GM21390 (cell line): ENCODE measurements around the gene SYP.
"Not testable (repeated sequence)": the region's sequence is repeated elsewhere in the genome, so short reads cannot be mapped to it uniquely, and the experiment has no call there.

Experiments used
- ATAC-seq: cut with Tn5 transposase; IDR thresholded peaks from one replicate; pipeline ENCODE4 v1.9.1; 2021; ENCODE audit not compliant: unreplicated experiment

Gene SYP

DNA sequence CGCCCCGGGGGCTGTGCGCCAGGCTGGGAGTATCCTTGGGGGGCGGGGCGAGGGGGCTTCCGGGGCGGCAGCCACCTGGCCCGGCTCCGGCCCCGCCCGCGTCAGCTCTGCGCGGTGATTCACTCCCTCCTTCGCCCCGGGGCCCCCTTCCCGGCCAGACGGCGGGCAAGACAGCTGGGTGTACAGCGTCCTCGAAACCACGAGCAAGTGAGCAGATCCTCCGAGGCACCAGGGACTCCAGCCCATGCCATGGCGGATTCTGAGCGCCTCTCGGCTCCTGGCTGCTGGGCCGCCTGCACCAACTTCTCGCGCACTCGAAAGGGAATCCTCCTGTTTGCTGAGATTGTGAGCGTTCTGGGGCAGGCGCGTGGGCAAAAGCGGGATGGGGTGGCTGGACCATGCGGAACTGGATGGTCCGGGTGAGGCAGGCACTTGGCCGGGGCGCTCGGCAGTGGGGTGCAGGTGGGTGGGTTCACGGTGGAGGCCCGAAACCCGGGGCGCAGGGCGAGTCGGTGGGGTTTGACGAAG is 28.2 kb downstream of the SYP start, which contains the start of gene PLP2:
PLP2 (plus strand) TSS at position 147 of the 528 bp plus-strand sequence; CDS start at position 250, 103 bp downstream.
- ATAC-seq = peak; percentile 27

DNA sequence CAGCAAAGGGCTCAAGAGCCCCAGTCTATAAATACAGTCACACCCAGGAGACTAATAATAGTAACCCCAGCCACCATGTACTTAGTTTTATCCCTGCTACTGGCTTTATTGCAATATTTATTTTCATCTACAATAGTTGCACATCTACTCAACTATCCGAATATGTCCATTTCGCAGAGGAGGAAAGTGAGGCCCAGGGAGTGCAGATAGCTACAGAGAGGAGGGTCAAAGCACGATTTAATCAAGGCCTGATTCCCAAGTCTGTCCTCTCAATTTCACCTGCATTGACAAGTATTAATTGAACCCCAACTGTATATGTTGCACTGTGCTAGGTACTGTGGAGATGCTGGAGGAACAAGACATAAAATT is 32.3 kb downstream of the SYP start:
- ATAC-seq = no peak

DNA sequence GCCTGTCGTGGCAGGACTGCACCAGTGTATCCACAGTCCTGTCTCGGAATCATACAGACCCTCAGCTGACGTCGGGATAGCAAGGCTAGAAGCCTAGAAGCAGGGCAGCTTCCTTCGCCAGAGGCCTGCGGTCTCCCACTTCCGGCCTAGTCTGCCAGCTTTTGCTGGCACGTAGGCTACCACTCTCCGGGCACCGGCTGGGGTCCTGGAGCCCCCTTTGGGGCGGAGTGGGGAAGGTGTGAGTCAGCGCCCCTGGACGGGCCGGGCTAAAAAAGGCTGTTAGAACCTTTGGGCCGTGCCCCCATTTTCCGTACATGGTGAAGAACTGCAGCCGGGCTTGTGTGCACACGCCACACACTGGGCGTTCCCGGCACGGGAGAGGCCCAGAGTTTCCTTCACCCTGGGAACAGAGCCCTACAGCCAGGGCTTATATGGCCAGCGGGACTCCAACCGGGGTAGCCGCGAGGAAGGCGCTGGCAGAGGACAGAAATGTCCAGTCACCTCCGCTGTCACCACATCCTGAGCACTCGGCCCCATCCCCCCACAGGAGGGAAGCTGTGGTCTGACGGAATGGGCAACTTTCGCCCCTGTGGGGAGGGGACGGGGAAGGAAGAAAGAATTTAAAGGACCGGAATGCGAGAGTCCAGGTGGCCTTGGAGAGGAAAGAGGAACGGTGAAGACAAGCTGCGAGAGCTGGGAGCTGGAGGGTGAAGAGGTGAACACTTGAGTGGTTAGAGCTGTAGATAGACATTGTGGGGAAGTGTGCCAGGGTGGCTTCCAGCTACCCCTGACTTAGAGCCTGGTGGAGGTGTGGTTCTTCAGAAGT is 32.9 kb downstream of the SYP start:
- peak; percentile 24 for ATAC-seq

DNA sequence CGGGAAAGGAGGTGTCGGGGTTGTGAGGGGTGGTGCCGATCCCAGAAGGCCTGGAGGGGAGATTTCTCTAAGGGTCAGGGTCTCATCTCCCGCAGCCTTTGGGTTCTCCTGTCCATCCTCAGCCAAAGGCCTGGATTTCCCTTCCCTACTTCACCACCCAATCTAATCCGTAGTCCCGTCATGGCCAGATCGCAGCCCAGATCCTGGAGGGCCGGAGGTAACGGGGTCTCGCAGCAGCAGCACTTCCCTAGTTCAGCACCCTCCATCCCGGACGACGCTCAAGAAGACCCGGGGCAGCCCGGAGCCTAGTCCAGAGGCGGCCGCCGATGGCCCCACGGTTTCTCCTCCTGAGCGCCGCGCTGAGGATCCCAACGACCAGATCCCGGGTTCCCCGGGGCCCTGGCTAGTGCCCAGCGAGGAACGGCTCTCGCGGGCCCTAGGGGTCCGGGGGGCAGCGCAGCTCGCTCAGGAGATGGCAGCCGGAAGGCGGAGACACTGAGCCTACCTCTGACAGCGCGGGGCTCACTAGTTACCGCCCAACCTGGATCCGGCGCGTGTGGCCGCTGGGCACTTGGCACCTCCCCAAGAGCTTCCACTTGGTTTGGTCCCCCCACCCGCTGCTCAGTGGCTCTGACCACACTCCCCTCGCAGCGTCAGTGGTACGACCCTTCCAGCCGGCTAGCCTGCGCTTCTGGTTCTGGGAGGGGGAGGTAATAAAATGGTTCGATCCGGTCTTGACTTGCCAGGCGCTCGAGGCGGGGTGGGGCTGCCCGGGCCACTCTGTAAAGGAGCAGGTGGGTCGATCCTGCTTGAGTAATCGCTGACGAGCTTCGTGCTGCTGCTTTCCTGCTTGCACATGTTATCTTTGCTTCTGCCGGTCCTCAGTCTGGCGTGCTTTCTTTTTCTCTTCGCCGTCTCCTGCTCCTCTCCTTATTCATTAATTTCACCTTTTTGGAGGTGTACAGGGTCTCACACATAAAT is 33.8 kb downstream of the SYP start:
- ATAC-seq = peak; percentile 31

DNA sequence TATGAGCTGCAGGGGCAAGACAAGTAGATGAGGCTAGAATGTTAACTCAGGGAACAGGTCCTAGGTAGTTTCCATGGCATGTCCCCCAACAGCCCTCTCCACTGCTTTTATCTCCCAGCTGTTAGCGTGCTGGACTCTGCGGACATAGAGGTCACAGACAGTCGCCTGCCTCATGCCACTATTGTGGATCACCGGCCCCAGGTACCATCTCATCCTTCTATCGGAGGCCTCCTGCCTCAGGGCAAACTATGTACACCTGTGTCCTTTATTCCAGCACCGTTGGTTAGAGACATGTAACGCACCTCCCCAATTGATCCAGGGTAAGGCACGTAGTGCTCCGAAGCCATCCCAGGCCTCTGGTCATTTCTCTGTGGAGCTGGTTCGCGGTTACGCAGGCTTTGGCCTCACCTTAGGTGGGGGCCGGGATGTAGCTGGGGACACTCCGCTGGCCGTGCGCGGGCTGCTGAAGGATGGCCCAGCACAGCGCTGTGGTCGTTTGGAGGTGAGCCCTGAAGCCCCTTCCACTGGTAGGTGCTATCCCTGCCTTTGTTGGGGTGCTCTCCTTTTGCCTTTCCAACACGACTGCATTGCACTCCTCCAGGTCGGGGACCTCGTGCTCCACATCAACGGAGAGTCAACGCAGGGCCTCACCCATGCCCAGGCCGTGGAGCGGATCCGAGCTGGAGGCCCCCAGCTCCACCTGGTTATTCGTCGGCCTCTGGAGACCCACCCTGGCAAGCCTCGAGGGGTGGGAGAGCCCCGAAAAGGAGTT is 35.2 kb downstream of the SYP start:
- no peak for ATAC-seq

DNA sequence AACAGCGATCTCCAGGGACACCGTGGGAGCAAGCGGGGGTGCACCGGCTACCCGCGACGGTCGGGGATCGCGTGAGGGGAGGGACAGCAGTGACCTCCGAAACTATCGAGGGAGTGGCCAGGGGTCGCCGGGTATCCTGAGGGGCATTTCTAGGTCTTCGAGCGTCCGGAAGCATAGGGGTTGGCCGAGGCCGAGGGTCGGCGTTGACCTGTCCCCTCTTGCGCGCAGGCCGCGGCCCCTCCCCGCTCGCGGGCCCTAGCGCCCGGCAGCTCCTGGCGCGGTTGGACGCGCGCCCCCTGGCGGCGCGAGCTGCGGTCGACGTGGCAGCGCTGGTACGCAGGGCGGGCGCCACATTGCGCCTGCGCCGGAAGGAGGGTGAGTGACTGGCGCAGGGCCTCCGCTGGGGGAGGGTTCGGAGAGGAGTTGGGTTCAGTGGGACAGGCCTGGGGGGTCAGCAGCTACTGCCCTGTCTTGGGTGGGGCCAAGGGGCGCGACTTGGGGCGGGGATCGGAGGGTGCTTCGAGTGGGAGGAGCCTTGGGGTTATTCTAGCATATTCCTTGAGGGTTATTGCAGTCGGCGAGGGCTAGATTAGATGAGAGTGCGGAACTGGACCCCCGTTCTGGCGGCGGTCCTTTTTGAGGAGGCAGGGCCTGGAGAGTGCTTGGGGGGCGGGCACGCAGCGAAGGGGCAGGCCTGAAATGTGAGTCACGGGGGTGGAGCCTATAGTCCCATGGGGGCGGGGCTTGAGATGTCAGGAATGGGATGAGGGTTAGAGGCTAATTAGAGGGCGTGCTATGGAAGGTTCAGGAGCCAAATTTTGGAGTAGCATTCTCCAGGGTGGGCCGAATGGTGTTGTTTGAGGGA is 36.2 kb downstream of the SYP start:
- peak; percentile 50 for ATAC-seq

DNA sequence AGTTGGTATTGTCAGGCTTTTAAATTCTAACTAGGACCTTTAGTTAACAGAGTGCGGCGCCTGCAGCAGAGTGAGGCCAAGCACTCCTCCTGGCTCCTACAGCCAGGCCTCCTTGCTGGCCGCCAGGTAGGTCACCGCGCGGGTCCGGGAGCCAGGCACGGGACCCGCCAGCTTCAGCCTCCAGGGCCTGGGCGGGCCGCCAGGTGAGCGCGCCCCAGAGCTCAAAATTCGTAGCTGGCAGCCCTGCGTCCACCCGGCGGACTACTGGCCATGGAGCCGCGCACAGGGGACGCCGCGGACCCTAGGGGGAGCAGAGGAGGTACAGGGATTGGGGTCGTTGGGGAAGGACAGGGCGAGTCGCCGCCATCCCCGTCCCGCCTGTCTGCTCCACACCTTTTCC is 37.4 kb downstream of the SYP start, which contains the start of gene MAGIX:
MAGIX (plus strand) TSS at position 139 of the 400 bp plus-strand sequence; CDS start at position 271, 132 bp downstream.
- no peak for ATAC-seq

DNA sequence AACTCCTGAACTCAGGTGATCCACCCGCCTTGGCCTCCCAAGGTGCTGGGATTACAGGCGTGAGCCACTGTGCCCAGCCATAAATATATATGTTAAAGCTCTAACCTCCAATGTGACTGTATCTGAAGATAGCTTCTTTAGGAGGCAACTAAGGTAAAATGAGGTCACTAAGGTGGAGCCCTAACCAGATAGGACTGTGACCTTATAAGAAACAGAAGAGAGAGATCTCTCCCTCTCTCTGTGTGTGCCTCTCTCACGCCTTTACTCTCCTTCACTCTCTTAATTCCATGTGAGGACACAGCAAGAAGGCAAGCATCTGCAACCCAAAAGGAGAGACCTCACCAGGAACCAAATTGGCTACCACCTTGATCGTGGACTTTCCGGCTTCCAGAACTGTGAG is 38.4 kb downstream of the SYP start:
- no peak for ATAC-seq

DNA sequence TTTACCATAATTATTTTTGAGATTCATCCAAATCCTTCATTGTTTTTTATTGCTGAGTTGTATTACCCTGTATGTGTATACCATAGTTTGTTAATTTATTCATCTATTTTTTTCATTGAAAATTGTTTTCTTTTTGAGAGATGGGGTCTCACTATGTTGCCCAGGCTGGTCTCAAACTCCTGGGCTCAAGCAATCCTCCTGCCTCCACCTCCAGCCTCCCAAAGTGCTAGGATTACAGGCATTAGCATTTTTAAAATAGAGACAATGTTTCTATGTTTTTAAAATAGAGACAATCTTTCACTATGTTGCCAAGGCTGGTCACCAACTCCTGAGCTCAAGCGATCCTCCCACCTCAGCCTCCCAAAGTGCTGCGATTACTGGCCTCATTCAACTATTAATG is 39.1 kb downstream of the SYP start:
- ATAC-seq = no peak

DNA sequence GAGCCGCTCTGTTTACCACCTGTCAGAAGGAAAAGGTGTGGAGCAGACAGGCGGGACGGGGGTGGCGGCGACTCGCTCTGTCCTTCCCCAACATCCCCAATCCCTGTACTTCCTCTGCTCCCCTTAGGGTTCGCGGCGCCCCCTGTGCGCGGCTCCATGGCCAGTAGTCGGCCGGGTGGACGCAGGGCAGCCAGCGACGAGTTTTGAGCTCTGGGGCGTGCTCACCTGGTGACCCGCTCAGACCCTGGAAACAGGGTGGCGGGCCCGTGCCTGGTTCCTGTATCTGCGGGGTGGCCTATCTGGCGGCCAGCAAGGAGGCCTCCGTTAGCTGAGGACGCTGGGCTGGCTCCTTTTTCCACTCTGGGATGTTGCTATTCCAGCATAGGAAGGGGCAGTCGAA is 42.8 kb downstream of the SYP start:
- ATAC-seq = no peak

DNA sequence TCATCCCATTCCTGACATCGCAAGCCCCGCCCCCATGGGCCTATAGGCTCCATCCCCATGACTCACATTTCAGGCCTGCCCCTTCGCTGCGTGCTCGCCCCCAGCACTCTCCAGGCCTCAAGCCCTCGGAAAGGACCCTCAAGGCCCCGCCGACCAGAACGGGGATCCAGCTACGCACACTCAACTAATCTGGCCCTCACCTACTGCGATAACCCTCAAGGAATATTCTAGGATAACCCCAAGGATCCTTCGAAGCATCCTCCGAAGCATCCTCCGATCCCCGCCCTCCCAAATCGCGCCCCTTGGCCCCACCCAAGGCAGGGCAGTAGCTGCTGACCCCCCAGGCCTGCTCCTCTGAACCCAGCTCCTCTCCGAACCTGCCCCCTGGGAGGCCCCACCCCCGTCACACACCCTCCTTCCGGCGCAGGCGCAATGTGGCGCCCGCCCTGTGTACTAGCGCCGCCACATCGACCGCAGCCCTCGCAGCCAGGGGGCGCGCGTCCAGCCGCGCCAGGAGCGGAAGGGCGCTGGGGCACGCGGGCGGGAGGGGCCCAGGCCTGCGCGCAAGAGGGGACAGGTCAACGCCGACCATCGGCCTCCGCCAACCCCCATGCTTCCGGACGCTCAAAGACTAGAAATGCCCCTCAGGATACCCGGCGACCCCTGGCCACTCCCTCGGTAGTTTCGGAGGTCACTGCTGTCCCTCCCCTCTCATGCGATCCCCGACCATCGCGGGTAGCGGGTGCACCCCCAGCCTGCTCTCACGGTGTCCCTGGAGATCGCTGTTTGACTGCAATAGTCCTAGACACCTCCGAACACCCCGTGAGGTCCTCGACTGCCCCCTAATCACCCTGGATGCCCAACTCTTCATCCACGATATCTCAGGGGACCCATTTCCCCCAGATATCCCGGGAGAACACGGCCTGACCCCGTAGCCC is 43.8 kb downstream of the SYP start:
- ATAC-seq = peak; percentile 79

DNA sequence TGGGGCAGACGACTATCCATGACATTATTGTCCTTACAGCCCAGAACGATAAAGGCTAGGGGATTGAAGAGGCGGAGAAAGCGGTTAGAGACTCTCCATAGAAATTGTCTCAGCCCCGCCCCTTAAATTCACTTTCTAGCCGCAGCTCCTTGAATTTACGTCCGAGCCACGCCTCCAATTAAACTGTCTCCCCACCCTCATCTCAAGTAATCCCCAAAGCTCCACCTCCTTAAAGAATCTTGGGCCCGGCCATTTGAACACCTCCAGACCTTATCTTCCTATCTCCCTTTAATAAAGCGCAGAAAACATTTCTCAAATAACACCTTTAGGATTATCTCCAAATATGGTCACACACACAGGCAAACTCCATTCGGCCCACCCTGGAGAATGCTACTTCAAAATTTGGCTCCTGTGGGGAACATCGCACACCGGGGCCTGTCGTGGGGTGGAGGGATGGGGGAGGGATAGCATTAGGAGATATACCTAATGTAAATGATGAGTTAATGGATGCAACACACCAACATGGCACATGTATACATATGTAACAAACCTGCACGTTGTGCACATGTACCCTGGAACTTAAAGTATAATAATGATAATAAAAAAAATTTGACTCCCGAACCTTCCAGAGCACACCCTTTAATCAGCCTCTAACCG is 44.6 kb downstream of the SYP start:
- ATAC-seq = peak; percentile 11

DNA sequence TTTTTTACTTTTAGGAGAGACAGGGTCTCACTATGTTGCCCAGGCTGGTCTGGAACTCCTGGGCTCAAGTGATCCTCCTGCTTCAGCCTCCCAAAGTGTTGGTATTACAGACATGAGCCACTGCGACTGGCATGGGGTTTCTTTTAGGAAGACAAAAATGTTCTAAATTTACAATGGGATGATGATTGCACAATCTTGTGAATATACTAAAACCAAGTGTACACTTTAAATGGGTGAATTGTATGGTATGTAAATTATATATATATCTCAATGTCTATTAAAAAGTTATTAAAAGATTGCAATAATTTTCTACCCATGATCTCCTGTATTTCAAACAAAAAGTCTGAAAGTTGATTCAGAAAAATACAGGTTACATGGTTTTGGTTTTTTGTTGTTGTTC is 46.5 kb downstream of the SYP start:
- no peak for ATAC-seq

DNA sequence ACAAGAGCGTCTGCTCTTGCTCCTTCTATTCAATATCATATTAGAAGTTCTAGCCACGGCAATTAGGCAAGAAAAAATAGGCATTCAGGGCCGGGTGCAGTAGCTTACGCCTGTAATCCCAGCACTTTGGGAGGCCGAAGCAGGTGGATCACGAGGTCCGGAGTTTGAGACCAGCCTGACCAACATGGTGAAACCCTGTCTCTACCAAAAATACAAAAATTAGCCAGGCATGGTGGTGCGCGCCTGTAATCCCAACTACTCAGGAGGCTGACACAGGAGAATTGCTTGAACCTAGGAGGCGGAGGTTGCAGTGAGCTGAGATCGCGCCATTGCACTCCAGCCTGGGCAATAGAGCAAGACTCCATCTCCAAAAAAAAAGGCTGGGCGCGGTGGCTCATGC is 50.7 kb downstream of the SYP start:
- ATAC-seq = not testable (repeated sequence)

DNA sequence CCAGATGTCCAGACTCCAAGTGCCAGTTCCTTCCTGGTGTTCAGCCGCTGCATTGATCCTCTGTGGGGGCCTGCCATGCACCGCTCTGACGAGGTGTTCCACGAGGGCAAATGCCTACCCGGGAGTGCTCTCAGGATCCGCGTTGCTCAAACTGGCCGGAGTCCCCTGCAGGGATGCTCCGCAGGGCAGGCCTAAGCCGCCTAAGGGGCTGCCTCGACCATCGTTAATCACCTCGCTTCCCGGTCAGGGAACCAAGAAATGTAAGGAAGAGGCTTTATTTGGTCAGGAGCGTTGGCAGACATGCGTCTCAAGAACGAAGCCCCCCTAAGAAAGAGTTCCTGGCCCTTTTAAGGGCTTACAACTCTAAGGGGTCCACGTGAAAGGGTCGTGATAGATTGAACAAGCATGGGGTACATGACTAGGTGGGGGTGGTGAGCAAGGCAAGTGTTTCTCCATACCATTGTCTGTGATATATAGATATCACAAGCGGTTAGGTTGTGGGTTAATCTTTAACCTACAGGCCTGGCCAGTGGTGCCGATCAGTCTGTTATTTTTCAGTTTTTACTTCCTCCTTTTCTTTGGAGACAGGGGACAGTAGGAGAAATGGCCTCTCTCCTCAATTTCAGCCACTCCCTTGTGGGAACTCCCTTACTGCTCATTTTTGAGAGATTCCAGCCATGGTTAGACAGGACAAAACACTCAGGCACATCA is 51.4 kb downstream of the SYP start:
- not testable (repeated sequence) for ATAC-seq

DNA sequence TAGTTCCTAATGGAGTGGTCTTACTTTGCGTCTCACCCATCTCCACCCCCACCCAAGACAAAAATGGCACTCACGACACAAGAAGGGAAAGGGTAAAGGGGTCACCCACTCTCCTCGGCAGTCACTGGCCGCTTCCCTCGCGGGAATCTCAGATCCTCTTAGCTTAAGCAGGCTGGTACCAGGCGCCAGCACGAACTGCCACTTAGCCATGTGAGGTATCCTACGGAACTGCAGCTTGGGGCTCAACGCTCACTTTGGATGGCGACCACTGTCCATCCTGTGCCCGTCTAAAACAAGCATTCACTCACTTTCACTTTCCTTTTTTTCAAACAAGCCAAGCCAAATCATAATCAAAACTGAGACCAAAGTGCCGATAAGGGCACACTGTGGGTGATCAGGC is 52.1 kb downstream of the SYP start:
- ATAC-seq = no peak

DNA sequence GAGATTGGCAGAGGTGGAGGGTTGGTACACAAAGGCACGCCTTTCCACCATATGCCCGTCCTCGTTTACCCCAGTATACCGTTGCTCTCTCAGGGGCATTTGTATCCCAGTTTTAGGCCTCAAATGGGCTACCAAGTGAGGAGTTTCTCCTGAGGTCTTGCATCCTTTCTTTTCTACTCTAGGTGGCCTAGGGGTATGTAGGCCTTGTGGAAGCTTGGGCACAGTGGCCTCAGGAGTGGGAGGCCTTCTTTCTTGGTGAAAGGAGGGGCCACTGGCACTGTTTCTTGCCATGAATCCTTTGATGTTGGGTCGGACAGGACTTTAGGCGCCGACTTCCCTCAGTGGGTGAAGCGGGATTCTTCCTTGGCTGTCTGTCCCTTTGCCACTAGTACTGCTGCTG is 52.7 kb downstream of the SYP start:
- no peak for ATAC-seq
